Iris pigment epithelial cell (primary cell): ENCODE data around the gene TNFSF9.
A peak's percentile ranks its signal among the peaks of the same experiment; 100 is the strongest.
"Not testable (repeated sequence)": the region's sequence is repeated elsewhere in the genome, so short reads cannot be mapped to it uniquely, and the experiment has no call there.

Experiments
- DNase-seq: peaks from one replicate; pipeline ENCODE4 v3.0.0-alpha.2; 2011; ENCODE audit warnings: low read depth

Gene TNFSF9

DNA sequence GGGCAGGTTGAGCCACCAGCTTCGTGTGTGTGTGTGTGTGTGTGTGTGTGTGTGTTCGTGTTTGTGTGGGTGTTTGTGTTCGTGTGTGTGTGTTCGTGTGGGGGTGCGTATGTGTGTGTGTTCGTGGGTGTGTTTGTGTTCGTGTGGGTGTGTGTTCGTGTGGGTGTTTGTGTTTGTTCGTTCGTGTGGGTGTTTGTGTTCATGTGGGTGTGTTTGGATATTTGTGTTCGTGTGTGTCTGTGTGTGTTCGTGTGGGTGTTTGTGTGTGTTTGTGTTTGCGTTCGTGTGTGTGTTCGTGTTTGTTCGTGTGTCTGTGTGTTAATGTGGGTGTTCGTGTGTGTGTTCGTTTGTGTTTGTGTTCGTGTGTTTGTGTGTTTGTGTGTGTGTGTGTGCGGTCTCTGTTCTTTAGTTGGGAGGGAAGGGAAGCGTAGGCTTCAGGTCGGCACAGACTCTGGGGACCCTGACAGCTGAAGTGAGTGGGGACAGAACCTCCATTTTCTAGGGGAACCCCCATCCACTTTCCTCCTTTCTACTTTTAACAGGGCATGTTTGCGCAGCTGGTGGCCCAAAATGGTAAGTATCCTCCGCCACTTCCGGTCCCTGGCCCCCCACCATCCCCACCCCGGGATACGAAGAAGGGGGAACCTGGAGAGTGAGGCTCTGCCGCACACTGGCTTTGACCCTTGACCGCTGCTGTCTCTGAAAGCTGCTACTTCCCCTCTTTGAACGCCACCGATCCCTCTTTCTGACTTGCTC, 1.6 kb downstream of the TNFSF9 start:
- DNase-seq, result no peak

DNA sequence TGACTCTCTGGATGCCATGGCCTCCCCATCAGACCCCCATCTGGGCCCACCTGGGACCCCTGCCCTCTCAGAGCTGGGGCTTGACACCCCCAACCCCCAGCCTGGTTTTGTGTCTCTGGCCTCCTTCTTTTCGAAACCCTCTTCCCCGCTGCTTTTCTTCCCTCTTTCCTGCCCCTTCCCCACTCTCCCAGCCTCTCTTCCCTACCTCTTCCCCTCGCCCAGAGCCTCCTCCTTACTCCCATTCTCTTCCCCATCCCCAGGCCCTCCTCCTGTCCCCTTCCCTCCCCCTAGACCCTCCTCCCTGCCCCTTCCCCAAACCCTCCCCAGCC, 2.1 kb downstream of the TNFSF9 start:
- no peak for DNase-seq

DNA sequence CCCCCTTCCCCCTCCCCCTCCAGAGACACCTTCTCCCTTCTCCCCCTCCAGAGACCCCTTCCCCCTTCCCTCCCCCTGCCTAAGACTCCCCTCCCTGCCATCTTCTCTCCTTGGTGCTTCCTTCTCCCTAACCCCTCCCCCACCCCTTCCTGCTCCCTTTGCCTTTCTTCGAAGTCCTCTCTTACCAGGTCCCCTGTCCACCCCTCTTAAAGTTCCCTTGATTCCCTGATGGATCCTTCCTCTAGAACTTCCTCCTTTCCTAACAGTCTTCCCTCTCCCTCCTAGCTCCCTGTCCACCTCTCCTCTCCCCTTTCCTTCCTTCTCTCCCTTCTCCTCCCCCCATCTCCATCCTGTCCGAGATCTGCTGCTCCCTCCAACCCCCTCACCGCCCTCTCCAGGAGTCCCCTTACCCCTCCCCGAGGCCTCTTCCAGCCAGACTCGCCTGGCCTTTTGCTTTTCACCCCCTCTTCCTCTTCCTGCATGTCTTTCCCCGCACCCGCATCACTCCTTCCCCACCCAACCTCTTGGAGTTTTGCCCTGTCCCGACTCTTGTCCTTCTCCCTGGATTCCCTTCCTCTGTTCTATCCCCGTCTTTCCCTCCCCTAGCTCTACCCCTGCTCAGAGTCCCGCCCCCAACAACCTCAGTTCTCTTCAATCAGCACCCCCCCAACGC, 3.1 kb downstream of the TNFSF9 start:
- no peak for DNase-seq

DNA sequence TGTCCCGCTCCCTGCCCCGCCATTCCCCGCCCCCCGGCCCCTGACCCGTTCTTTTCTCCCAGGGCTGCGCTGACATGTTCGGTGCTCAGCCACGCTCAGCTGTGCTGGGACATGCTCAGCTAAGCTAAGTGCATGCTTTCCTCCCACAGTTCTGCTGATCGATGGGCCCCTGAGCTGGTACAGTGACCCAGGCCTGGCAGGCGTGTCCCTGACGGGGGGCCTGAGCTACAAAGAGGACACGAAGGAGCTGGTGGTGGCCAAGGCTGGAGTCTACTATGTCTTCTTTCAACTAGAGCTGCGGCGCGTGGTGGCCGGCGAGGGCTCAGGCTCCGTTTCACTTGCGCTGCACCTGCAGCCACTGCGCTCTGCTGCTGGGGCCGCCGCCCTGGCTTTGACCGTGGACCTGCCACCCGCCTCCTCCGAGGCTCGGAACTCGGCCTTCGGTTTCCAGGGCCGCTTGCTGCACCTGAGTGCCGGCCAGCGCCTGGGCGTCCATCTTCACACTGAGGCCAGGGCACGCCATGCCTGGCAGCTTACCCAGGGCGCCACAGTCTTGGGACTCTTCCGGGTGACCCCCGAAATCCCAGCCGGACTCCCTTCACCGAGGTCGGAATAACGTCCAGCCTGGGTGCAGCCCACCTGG, 3.7 kb downstream of the TNFSF9 start:
- DNase-seq, result no peak

DNA sequence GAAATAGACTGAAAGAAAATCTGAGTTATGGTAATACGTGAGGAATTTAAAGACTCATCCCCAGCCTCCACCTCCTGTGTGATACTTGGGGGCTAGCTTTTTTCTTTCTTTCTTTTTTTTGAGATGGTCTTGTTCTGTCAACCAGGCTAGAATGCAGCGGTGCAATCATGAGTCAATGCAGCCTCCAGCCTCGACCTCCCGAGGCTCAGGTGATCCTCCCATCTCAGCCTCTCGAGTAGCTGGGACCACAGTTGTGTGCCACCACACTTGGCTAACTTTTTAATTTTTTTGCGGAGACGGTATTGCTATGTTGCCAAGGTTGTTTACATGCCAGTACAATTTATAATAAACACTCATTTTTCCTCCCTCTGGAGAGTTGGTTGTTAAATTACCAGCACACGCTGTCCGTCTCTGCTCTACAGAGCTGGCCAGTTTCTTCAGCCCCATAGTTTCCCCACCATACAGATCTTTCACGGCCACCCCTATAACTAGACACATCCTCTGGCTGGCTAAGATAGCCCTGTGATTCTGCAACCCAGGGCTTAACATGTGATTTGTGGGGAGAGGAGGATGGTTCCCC, 4.8 kb downstream of the TNFSF9 start:
- DNase-seq, result no peak

DNA sequence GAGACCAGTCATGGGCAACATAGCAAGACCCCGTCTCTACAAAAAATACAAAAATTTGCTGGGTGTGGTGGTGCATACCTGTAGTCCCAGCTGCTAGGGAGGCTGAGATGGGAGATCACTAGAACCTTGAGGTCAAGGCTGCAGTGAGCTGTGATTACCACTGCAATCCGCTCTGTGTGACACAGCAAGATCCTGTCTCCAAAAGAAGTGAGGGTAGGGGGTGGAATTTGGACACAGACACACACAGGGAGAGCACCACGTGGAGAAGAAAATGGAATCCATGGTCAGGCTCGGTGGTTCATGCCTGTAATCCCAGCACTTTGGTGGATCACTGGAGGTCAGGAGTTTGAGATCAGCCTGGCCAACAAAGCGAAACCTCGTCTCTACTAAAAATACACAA, 8.7 kb downstream of the TNFSF9 start:
- no peak for DNase-seq

DNA sequence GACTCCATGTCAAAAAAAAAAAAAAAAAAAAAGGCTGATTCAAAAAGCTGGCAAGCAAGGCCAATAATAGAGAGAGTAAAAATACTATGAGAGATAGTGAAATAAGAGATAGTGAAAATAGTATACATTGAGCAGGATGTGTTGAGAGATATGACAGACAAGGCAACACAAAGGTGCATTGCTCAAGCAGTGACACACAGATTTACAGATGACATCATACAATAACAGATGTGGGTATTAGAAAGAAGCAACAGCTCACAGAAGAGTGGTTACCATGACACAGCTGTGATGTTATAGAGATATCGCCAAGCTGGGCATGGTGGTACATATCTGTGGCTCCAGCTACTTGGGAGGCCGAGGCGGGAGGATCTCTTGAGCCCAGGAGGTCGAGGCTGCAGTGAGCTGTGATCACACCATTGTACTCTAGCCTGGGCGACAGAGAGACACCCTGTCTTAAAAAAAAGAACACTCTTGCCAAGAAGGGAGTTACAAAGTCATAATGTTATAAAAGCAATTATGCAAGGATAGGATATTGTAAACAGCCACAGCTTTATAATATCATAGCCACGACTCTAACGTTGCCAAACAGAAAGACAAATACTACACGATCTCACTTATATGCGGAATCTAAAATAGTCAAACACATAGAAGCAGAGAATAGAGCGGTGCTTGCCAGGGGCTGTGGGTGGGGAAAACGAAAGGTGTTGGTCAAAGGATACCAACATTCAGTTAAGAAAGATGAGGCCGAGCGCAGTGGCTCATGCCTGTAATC, 10.3 kb downstream of the TNFSF9 start:
- DNase-seq, result no peak

DNA sequence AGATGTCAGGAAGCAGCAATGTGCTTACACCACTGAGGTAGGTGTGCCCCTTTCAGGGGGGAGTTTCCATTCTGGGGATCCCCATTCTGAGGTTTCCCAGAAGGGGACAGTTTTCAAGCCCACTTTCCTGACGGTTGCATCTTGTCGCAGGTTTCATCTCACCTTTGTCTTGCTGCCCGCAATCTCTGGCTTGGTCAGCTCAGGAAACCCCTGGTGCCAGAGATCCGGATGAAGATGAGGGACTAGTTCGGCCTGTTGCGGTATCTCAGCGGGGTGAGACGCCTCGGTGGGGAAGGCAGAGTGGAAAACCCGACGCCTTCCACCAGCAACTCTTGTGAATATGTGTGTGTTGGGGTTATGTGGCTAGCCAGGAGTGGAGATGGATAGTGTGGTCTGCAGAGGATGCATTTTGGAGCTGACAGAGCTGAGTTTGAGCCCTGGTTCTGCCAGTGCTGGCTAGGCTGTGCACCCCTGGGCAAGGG, 13.1 kb downstream of the TNFSF9 start:
- no peak for DNase-seq

DNA sequence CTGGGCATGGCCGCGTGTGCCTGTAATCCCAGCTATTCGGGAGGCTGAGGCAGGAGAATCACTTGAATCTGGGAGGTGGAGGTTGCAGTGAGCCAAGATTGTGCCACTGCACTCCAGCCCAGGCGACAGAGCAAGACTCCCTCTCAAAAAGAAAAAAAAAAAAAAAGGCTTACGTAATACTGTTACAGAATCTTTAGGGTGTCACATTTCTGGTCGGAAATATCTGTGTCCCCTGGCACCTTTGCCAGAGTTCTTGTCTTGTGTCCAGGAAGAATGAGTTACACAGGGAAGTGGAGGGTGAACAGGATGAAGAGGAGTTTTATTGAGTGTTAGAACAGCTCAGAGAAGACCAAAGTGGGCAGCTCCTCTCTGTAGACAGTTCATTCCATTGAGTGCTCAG, 19.9 kb downstream of the TNFSF9 start:
- not testable (repeated sequence) for DNase-seq

DNA sequence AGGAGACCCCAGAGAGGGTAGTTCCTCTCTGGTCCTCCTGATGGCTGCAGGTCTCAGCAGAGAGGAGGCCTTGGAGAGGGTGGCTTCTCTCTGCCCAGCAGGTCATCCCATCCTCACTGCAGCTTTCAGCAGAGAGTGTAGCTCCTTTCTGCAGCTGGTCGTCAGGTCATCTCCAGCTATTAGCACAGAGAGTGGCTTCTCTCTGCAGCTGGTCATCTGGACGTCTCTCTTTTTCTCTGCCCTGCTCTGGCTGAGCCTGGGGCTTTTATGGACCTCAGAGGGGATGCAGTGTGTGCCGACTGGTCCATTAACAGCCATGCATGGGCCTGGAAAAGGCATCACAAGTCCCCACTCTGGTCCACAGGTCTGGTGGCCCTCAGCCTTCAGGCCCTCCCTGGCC, 20.3 kb downstream of the TNFSF9 start:
- DNase-seq, result no peak

DNA sequence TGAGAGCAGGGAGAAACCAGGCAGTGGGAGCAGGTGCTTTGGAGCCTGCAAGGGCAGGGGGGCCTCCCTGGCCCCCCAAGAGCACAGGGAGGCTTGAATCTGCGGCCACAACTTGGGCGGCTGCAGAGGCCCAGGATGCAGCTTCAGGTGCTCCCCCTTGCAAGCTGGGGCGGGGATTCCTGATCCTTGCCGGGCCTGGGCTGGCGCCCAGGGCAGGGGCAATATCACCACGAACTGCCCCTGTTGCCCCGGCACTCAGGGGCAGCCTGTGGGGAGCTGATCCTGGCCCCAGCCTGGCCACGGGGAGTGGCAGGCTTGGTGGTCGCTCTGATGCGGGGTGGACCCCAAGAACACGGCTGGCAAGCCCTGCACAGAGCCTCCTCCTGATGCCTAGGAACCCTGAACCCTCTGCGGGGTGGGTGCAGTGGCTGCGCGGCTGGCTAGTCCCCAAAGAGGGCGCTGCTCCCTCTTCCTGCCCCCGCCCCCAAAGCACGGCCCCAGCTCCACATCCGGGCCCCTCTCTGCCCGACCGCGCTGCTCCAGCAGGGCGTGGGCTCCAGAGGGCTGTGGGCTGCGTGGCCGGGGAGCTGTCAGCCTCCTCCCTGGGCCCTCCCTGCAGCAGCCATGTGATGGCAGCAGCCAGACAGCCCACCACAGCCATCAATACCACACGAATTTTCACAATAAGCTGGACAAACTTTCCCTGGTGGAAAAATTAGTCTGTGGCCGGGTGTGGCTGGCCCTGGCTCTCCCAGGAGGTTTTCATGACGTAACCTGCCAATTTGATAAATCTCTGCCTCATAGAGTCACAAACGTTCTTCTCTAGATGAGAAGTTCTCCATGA, 21.0 kb downstream of the TNFSF9 start:
- DNase-seq, result no peak

DNA sequence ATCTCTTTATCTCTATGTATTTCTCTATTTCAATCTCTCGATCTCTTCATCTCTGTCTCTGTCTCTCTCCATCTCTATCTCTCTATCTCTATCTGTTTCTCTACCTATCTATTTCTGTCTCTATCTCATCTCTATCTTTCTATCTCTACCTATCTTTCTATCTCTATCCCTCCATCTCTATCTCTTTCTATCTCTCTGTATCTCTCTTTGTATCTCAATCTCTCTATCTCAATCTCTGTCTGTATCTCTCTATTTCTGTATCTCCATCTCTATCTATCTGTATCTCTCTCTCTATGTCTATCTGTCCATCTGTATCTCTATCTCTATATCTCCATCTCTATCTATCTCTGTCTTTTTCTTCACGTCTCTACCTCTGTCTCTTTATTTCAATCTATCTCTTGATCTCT, 25.2 kb downstream of the TNFSF9 start:
- no peak for DNase-seq

DNA sequence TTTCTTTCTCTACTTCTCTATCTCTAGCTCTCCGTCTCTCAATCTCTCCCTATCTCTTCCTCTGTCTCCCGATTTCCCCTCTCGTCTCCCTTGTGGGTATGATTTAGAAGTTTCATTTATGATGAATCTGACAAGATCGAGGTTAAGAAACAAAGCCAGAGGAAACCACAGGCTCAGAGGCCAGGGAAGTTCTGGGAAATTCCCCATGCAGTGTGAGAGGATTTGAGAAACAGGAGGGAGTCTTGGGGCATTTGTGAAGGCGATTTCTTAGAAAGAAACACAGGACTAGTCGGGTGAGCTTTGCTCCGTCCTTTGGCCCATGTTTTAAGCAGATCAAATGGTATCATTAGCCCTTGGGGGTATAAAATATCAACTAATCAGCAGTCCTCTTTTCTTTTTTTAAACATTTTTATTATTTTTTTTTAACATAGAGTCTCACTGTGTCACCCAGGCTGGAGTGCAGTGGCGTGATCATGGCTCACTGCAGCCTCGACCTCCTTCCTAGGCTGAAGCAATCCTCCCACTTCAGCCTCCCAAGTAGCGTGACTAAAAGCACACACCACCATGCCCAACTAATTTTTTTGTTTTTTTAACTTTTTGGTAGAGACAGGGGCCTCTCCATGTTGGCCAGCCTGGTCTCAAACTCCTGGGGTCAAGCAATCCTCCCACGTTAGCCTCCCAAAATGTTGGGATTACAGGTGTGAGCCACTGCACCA, 25.8 kb downstream of the TNFSF9 start:
- DNase-seq, result peak; percentile 59

DNA sequence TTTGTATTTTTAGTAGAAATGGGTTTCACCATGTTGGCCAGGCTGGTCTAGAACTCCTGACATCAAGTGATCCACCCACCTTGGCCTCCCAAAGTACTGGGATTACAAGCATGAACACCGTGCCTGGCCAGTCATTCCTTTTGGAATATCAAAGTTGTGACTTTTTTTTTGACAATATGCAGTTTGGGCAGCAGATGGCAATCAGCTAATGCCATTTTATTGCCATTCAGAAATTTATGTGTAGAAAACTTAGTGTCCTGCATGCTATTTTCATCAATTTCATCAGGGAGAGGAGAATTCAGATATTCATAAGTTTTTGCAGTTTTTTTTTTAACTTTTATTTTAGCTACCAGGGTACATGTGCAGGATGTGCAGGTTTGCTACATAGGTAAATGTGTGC, 31.6 kb downstream of the TNFSF9 start:
- not testable (repeated sequence) for DNase-seq

DNA sequence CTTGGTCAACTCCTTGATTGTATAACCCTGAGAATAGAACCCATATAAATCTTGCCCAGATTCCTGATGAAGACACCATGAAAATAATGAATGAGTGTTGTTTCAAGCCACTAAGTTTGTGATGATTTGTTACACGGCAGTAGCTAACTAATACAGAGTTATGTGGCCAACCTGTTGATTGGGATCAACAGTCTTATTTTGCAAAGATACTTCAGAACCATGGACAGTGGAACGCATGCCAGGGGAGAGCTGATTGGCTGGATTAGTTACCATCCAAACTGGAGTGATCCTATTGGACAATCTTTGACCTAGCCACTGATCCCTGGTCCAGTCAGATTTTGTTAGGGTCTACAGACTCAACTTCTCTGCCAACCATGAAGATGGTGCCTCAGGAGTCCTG, 33.6 kb downstream of the TNFSF9 start:
- peak; percentile 33 for DNase-seq

DNA sequence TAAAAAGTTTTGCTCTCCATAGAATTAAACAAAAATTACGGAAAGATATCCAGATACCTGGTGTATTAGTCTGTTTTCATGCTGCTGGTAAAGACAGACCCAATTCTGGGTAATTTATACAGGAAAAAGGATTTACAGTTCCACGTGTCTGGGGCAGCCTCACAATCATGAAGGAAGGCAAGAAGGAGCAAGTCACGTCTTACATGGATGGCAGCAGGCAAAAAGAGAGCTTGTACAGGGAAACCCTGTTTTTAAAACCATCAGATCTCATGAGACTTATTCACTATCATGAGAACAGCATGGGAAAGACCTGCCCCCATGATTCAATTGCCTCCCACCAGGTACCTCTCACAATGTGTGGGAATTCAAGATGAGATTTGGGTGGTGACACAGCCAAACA, 35.9 kb downstream of the TNFSF9 start:
- DNase-seq, result not testable (repeated sequence)

DNA sequence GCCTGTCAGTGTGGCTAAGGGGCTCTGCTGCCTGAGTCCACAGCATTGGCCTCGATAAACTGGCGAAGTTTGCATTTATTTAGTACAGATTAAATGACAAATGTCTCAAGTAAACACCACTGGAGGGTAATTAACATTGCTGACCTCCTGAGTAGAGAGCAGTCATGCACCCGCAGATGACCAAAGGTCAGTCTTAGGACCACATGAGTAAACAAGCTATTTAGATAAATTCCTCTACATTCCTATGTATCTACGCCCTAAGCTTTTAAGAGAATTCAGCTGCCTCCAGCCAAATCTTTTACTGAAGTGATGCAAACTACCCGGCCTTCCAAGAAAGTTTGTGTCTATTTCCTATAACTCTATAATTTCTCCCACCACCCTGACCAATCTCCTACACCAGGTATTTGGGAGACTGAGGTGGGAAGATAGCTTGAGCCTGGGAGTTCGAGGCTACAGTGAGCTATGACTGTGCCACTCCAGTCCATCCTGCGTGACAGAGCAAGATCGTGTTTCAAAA, 37.2 kb downstream of the TNFSF9 start:
- DNase-seq, result no peak

DNA sequence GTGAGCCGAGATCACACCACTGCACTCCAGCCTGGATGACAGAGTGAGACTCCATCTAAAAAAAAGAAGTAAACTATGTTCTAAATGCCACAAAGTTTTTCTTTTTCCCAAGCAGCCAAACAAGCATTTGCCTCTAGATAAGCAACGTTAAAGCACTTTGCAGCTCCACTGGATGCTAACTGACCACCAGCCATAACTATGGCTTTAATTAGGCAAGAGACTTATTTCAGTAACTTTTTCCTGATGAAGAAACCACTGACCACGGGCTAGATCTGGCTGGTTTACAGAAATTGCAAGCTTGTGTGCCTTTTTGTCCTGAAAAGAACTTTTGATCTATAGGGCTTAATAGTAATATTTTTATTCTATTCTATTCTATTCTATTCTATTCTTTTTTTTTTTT, 38.0 kb downstream of the TNFSF9 start:
- no peak for DNase-seq

DNA sequence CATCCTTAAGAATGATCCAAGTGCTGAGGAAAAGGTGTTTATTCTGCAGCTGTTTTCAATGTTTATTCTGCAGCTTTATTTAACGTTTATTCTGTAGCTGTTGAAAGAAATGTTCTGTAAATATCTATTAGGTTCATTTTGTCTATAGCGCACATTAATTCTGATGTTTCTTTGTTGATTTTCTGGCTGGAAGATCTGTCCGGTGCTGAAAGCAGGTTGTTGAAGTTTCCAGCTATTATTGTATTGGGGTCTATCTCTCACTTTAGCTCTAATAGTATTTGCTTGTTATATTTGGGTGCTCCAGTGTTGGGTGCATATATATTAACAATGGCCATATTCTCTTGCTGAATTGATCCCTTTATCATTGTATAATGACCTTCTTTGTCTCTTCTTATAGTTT, 39.9 kb downstream of the TNFSF9 start:
- no peak for DNase-seq

DNA sequence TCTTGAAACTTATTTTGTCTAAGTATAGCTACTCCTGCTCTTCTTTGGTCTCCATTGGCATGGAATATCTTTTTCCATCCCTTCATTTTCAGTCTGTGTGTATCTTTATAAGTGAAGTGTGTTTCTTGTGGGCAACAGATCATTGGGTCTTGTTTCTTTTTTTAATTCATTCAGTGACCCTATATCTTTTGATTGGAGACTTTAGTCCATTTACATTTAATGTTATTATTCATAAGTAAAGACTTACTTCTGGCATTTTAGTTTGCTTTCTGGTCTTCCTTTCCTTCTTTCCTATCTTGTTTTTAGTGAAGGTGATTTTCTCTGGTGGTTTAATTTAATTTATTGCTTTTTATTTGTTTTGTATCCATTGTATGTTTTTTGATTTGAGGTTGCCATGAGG, 40.3 kb downstream of the TNFSF9 start:
- no peak for DNase-seq
